ENCODE results near the gene RPS29. TPM values are rescaled to one million over a fixed set of nuclear protein-coding genes. Genes with fewer than 3 reads are reported as not detected.
A peak's percentile ranks its signal among the peaks of the same experiment; 100 is the strongest.

Gene RPS29
- total and polyA plus RNA-seq, 2 of the 13 experiments (the other 11 are each of a cell fraction or from before 2014, with no cell fraction given), result 4,303 to 8,215 TPM

DNA sequence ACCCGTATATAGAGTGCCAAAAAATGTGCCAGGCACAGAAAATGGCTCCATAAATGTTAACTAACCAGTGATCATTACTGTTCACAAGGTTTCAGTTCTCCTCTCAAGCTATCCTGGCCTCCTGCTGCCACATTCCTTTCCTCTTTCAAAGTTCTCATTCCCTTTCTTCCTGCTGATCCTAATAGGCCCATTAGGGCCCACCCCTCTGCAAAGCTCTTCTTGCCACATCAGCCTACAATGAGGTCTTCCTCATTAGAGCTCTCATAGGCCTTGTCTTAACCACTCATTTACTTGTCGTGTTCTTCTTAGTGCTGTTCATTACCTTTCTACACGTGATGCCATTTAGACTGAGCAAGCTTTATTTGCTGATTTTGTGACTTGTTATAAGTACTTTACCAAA, 40.5 kb downstream of the RPS29 start (continued):
- TF ChIP-seq, protein P1, sequence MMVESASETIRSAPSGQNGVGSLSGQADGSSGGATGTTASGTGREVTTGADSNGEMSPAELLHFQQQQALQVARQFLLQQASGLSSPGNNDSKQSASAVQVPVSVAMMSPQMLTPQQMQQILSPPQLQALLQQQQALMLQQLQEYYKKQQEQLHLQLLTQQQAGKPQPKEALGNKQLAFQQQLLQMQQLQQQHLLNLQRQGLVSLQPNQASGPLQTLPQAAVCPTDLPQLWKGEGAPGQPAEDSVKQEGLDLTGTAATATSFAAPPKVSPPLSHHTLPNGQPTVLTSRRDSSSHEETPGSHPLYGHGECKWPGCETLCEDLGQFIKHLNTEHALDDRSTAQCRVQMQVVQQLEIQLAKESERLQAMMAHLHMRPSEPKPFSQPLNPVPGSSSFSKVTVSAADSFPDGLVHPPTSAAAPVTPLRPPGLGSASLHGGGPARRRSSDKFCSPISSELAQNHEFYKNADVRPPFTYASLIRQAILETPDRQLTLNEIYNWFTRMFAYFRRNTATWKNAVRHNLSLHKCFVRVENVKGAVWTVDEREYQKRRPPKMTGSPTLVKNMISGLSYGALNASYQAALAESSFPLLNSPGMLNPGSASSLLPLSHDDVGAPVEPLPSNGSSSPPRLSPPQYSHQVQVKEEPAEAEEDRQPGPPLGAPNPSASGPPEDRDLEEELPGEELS (CRISPR knock-in tag; IDR thresholded peaks at IDR 0.05), result no peak
- no peak for TF ChIP-seq ZNF841 (CRISPR knock-in tag; IDR thresholded peaks at IDR 0.05; ENCODE audit: borderline replicate concordance)
- no peak for TF ChIP-seq ZFP41 (CRISPR knock-in tag; IDR thresholded peaks at IDR 0.05; ENCODE audit: borderline replicate concordance)

DNA sequence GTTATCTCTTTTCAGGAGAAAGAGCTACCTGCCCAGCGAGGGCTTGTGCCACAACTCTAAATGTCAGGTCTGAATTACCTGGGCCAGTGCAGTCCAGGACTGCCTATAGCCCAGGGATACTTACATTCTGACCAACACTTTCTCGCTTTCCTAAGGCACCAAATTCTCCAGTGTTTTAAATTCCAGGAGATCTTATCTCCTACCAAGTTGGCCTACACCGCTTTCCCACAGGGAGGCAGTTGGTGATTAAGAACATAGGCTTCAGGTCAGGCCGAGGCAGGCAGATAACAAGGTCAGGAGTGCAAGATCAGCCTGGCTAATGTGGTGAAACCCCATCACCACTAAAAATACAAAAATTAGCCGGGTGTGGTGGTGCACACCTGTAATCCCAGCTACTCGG, 41.1 kb downstream of the RPS29 start:
- no peak for FAIRE-seq
- BruUV-seq (replicated peaks), result no TSS peak
- H2AFZ ChIP-seq (ENCODE audit: low read length), result no peak overlapping the region
- H3K4me1 ChIP-seq (ENCODE audit: insufficient read depth, low read length), result peaks cover 7% of the 10 kb centered on the region
- no peaks in the 10 kb centered on the region for H4K20me1 ChIP-seq (ENCODE audit: insufficient read depth, low read length)
- H3K4me3 ChIP-seq (replicated peaks in 1 of 3; ENCODE audit: insufficient read depth in 1 of 3, low read depth in 2 of 3, low read length in 3 of 3), result no peak overlapping the region
- 34% methylated on average over 6 of the region's 6 CpGs for WGBS (ENCODE audit: low lambda C conversion rate)
- ChIA-PET CTCF (ENCODE audit: low intra/inter-chr PET ratio, low total read pairs) (no interaction called here), POLR2A (no interaction called here)
- H3K27me3 ChIP-seq (ENCODE audit: control insufficient read depth in 1 of 2, insufficient read depth in 2 of 2, low read length in 2 of 2), result no peaks in the 10 kb centered on the region; a peak in 1 of 5 replicates
- H3K9ac ChIP-seq (ENCODE audit: insufficient read depth, low read depth, low read length), result no peak overlapping the region
- intact Hi-C loops (cut with micrococcal nuclease; ENCODE audit: unreplicated experiment) (no loop called here), in situ Hi-C loops (cut with HindIII; ENCODE audit: extremely low pct_ligation_motif_present, low pct_unique_long_range_greater_than_20kb) (no loop called here)
- no peak overlapping the region for H3K27ac ChIP-seq (ENCODE audit: extremely low read length, insufficient read depth, low read length)
- no peak for DNase-seq (ENCODE audit: low spot score)
- H3K9me3 ChIP-seq (ENCODE audit: low read length), result peaks cover 12% of the 10 kb centered on the region; the same call in 1 of the 2 replicates
- H3K36me3 ChIP-seq (replicated peaks in 1 of 2; ENCODE audit: control insufficient read depth in 1 of 2, insufficient read depth in 2 of 2, low read length in 2 of 2), result no peaks in the 10 kb centered on the region
- no peaks in the 10 kb centered on the region for H3K79me2 ChIP-seq (ENCODE audit: insufficient read depth, low read length)
- TF ChIP-seq, protein P2, sequence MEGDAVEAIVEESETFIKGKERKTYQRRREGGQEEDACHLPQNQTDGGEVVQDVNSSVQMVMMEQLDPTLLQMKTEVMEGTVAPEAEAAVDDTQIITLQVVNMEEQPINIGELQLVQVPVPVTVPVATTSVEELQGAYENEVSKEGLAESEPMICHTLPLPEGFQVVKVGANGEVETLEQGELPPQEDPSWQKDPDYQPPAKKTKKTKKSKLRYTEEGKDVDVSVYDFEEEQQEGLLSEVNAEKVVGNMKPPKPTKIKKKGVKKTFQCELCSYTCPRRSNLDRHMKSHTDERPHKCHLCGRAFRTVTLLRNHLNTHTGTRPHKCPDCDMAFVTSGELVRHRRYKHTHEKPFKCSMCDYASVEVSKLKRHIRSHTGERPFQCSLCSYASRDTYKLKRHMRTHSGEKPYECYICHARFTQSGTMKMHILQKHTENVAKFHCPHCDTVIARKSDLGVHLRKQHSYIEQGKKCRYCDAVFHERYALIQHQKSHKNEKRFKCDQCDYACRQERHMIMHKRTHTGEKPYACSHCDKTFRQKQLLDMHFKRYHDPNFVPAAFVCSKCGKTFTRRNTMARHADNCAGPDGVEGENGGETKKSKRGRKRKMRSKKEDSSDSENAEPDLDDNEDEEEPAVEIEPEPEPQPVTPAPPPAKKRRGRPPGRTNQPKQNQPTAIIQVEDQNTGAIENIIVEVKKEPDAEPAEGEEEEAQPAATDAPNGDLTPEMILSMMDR (CRISPR knock-in tag; IDR thresholded peaks at IDR 0.05), result 0 out of 2 replicates have a peak, but pooled peaks have one; percentile 8
- no peak for TF ChIP-seq ZFP37 (CRISPR knock-in tag; IDR thresholded peaks at IDR 0.05; ENCODE audit: borderline replicate concordance)
- no peak overlapping the region for H3K4me2 ChIP-seq (ENCODE audit: low read depth, low read length)
- no peak for ATAC-seq
